T-cell (primary cell): ENCODE results near the gene SFRP4. TPM values are rescaled to one million over a fixed set of nuclear protein-coding genes. Genes with fewer than 3 reads are reported as not detected.

ENCODE experiments used
- ATAC-seq, 4 experiments: fragments of 200-7000 bp in 3 of 4; fragments of 150-1000 bp in 1 of 4; cut with Tn5 transposase; replicated peaks in 1 of 4; 1 replicate in 3 of 4; 2 replicates in 1 of 4; pipeline ENCODE4 v1.10.0; 2021; ENCODE audit warnings: moderate library complexity in 3 of 4, mild to moderate bottlenecking in 2 of 4, moderate number of reproducible peaks in 1 of 4
- CTCF ChIA-PET, 2 donors: fragments of 300-600 bp; sonication (Branson Sonifier 250); formaldehyde crosslinking; loops; one replicate each; lab custom pipeline; 2022; ENCODE audit warnings: antibody characterized with exemption in 2 of 2; lab: Charles Lee
- POLR2A ChIA-PET, 2 donors: fragments of 300-600 bp; sonication (Branson Sonifier 250); formaldehyde crosslinking; loops; one replicate each; lab custom pipeline; 2022; ENCODE audit warnings: antibody characterized with exemption in 2 of 2; lab: Charles Lee
- DNase-seq, 35 experiments: peaks; one replicate each; pipeline versions ENCODE4 v3.0.0 to v3.0.0-alpha.2; 2013 to 2023
- H3K27ac ChIP-seq: one replicate; pipeline ENCODE4 v1.5.1; 2013; ENCODE audit warnings: low read length
- H3K27me3 ChIP-seq, 2 experiments: replicated peaks in 1 of 2; 1 replicate in 1 of 2; 2 replicates in 1 of 2; pipeline versions ENCODE4 v1.6.1 to v1.7.0; 2013; ENCODE audit warnings: low read length in 1 of 2, mixed read lengths in 1 of 2; ENCODE audit not compliant: control insufficient read depth in 2 of 2, insufficient read depth in 2 of 2; ENCODE audit errors: extremely low read depth in 1 of 2
- H3K36me3 ChIP-seq, 2 donors: 1 replicate in 1 of 2; 2 replicates in 1 of 2; pipeline versions ENCODE4 v1.6.1 to v1.7.0; 2013; ENCODE audit warnings: low read length in 1 of 2; ENCODE audit not compliant: control insufficient read depth in 2 of 2, insufficient read depth in 1 of 2; ENCODE audit errors: extremely low read depth in 1 of 2
- H3K4me1 ChIP-seq, 2 experiments: 1 replicate in 1 of 2; 2 replicates in 1 of 2; pipeline versions ENCODE4 v1.6.1 to v1.7.0; 2013; ENCODE audit warnings: low read length in 2 of 2, mixed read lengths in 1 of 2; ENCODE audit not compliant: insufficient read depth in 2 of 2, control insufficient read depth in 1 of 2; ENCODE audit errors: extremely low read depth in 1 of 2
- H3K4me3 ChIP-seq, 2 donors: 1 replicate in 1 of 2; 2 replicates in 1 of 2; pipeline versions ENCODE4 v1.5.1 to v1.7.0; 2013; ENCODE audit warnings: mild to moderate bottlenecking in 2 of 2, low read length in 1 of 2, moderate library complexity in 1 of 2; ENCODE audit not compliant: control insufficient read depth in 1 of 2; ENCODE audit errors: extremely low read depth in 1 of 2
- H3K9me3 ChIP-seq: 2 replicates; pipeline ENCODE4 v1.7.0; 2013
- H3K27ac Mint-ChIP-seq, 2 donors: one replicate each; pipeline ENCODE4 v1.8.0; 2020 to 2021; ENCODE audit warnings: mild to moderate bottlenecking in 2 of 2, mixed read lengths in 2 of 2
- H3K27me3 Mint-ChIP-seq, 2 donors: one replicate each; pipeline ENCODE4 v1.8.0; 2021 to 2022; ENCODE audit warnings: mixed read lengths in 2 of 2
- H3K36me3 Mint-ChIP-seq: one replicate; pipeline ENCODE4 v1.8.0; 2021; ENCODE audit warnings: mixed read lengths
- H3K4me1 Mint-ChIP-seq, 3 donors: one replicate each; pipeline ENCODE4 v1.8.0; 2020 to 2022; ENCODE audit warnings: mixed read lengths in 3 of 3, mild to moderate bottlenecking in 1 of 3
- H3K4me3 Mint-ChIP-seq, 3 donors: one replicate each; pipeline ENCODE4 v1.8.0; 2020 to 2022; ENCODE audit warnings: mild to moderate bottlenecking in 3 of 3, mixed read lengths in 3 of 3, moderate library complexity in 3 of 3
- H3K9me3 Mint-ChIP-seq, 3 donors: one replicate each; pipeline ENCODE4 v1.8.0; 2020 to 2022; ENCODE audit warnings: mixed read lengths in 3 of 3
- WGBS: methylation state at CpG from one replicate; pipeline ENCODE4 v1.1.5; 2013; ENCODE audit warnings: missing lambda C conversion rate; ENCODE audit not compliant: insufficient coverage; 5-methylcytosine and 5-hydroxymethylcytosine counted together
- total RNA-seq, 35 experiments: library from RNA in 6 of 35; stranded (reverse) in 6 of 35; fragments of 120-200 nt in 1 of 35; gene quantifications; one replicate each; pipeline versions ENCODE4 v1.2.1 to v1.2.4 and lab custom pipeline; 2013 to 2026

SFRP4 gene
- total RNA-seq, 5 donors from 2014 or later (not counting 1 experiment from before 2014, with no cell fraction given) = 0.16 TPM; not detected in 4

DNA sequence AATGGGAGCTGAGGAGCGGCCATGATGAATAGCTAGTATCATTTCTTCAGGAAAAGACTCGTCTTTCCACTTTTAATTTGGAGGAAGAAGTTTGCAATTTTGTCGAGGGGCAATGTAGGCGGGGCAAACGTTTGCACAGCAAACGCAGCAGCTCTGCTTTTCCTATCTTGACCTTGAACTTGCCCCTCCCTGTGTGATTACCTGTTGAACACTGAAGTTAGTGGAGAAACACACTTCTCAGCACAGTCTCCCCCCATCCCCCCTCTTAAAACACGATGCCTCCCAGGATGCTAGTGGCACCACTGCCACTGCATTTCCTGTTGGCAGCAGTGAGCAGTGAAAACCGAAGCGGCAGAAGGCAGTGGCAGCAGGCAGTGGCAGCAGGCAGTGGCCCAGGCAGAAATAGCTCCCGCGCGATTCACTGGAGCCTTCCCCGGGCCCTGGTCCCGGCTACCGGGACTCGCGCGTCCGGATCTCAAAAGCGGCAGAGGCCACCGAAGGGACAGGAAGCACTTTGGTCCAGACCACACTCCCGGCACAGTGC is 3.8 kb upstream of the SFRP4 start, which contains the start of gene EPDR1:
EPDR1 (plus strand) TSS at position 336 of the 544 bp plus-strand sequence. CDS start 300 bp downstream, outside the sequence.
- no peaks in the 10 kb centered on the region for H3K36me3 ChIP-seq
- Mint-ChIP-seq H3K36me3 (no peaks in the 10 kb centered on the region), H3K9me3 (peaks cover 0 to 5% (median 3%) of the 10 kb centered on the region in 3 donors), H3K4me3 (peak within 1 kb of the TSS; percentile 70 to 83 (median 73)), H3K27ac (no peak within 1 kb of the TSS), H3K27me3 (peaks cover 40 to 61% of the 10 kb centered on the region in 2 donors), H3K4me1 (peaks cover 20 to 26% (median 21%) of the 10 kb centered on the region in 3 donors)
- DNase-seq = peak in 26 of 35 experiments; percentile 1 to 48 (median 18)
- 9% methylated on average over 21 of the region's 22 CpGs for WGBS
- H3K27me3 ChIP-seq = peaks cover 0 to 39% of the 10 kb centered on the region in 2 experiments
- ATAC-seq = peak; percentile 59 to 83 (median 68)
- H3K9me3 ChIP-seq = no peaks in the 10 kb centered on the region
- no peak within 1 kb of the TSS for H3K27ac ChIP-seq
- H3K4me3 ChIP-seq = peak within 1 kb of the TSS; percentile 33 to 91
- peaks cover 7 to 20% of the 10 kb centered on the region in 2 experiments for H3K4me1 ChIP-seq
- ChIA-PET CTCF (interaction anchor here in 1 of 2 donors (0.6 kb wide), 1 partner anchor 19 kb away, joined by 6 read pairs; no protein-coding TSS in a partner anchor), POLR2A (no interaction called here)

DNA sequence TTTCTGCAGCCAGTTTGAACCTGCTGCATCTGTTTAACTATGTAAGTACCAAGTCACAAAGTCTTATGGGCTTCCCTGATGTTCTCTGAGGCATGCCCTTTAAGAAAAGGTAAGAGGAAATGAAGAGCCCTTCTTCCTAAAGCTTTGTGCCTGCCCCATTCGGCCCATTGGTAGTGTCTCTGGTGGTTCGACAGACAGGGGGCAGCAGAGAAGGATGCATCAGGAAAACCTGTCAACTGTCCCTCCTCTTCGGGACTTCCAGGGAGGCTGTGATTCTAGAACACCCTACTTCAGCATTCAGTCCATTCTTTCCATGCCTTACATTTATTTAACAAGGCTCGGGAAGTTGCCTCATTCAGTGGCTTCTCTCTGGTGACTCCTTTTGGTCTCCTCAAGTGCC is 1.9 kb upstream of the SFRP4 start:
- H3K36me3 Mint-ChIP-seq = no peaks in the 10 kb centered on the region
- DNase-seq = no peak
- Histone ChIP-seq H3K27me3 (peaks cover 0 to 39% of the 10 kb centered on the region in 2 experiments), H3K4me3 (no peak overlapping the region), H3K4me1 (peaks cover 7 to 20% of the 10 kb centered on the region in 2 experiments), H3K36me3 (no peaks in the 10 kb centered on the region), H3K27ac (no peak overlapping the region), H3K9me3 (no peaks in the 10 kb centered on the region)
- ChIA-PET CTCF (no interaction called here), POLR2A (interaction anchor here in 1 of 2 donors (0.5 kb wide), 1 partner anchor 415 kb away, joined by 4 read pairs; no protein-coding TSS in a partner anchor)
- peaks cover 20 to 28% (median 21%) of the 10 kb centered on the region in 3 donors for H3K4me1 Mint-ChIP-seq
- WGBS = 46% methylated on average over 3 of the region's 4 CpGs
- H3K4me3 Mint-ChIP-seq = no peak overlapping the region
- no peak overlapping the region for H3K27ac Mint-ChIP-seq
- ATAC-seq = no peak
- peaks cover 0 to 5% (median 0%) of the 10 kb centered on the region in 3 donors for H3K9me3 Mint-ChIP-seq
- H3K27me3 Mint-ChIP-seq = peaks cover 46 to 78% of the 10 kb centered on the region in 2 donors

DNA sequence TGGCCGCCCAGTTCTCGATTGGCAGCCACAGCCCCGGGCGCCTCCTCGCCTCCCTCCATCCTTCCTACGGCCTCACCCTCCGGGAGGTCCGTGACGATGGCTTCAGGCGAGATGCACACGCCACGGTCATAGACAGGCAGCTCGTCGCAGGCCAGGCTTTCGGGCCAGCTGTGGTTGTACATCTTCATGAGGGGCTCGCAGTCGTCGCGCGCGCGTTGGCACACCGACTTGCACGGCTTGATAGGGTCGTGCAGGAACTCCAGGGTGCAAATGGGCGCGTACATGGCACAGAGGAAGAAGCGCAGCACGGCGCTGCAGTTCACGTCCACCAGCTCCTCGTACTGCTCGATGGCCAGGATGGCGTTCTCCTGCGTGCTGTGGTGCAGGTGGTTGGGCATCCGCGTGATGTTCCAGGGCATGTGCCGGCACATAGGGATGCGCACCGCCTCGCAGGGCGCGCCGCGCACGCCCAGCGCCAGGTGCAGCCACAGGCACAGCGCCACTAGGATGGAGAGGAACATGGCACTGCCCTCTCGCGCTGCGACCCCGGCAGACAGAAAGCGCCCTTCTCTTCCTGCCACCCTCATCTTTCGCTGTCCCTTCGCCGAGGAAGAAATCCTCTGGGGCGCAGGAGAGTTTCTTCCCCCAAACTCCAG is 472 bp downstream of the SFRP4 start:
- peaks cover 16 to 21% (median 20%) of the 10 kb centered on the region in 3 donors for H3K4me1 Mint-ChIP-seq
- no peak overlapping the region for H3K27ac Mint-ChIP-seq
- H3K4me3 Mint-ChIP-seq = peak overlapping the region in 1 of 3 donors; percentile 45
- H3K4me3 ChIP-seq = peak overlapping the region in 1 of 2 donors; percentile 49
- H3K36me3 Mint-ChIP-seq = no peaks in the 10 kb centered on the region
- DNase-seq = no peak
- CTCF ChIA-PET = no interaction called here
- ATAC-seq = no peak
- no peak overlapping the region for H3K27ac ChIP-seq
- no peaks in the 10 kb centered on the region for H3K9me3 Mint-ChIP-seq
- H3K27me3 ChIP-seq = peaks cover 0 to 32% of the 10 kb centered on the region in 2 experiments
- POLR2A ChIA-PET = interaction anchor here in 1 of 2 donors (0.6 kb wide), 1 partner anchor 25 kb away, joined by 3 read pairs; no protein-coding TSS in a partner anchor
- WGBS = 5% methylated on average over 57 of the region's 57 CpGs
- peaks cover 4 to 17% of the 10 kb centered on the region in 2 experiments for H3K4me1 ChIP-seq
- H3K27me3 Mint-ChIP-seq = peaks cover 43 to 66% of the 10 kb centered on the region in 2 donors
- no peaks in the 10 kb centered on the region for H3K36me3 ChIP-seq
- H3K9me3 ChIP-seq = no peaks in the 10 kb centered on the region

DNA sequence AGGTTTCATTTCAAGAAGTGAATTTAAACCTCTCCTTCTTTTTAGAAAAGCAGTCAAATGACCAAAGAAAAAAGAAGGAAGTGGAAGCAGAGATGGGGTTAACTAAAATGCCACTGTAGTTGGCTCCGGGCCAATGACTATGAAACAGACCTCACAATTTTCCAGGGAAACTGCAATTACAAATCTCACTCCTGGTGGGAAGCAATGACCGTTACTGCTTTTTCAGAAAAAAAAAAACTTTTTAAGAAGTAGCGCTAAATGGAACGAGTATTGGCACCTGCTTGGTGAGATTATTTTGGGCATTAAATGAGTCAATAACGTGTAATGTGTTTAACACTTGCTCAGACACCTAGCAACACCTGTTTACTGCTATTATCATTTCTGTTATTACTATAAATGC is 1.2 kb downstream of the SFRP4 start:
- H3K27ac ChIP-seq = no peak overlapping the region
- Mint-ChIP-seq H3K36me3 (no peaks in the 10 kb centered on the region), H3K9me3 (no peaks in the 10 kb centered on the region), H3K27me3 (peaks cover 47 to 64% of the 10 kb centered on the region in 2 donors), H3K4me1 (peaks cover 15 to 19% (median 18%) of the 10 kb centered on the region in 3 donors), H3K4me3 (peak overlapping the region in 1 of 3 donors; percentile 45), H3K27ac (no peak overlapping the region)
- DNase-seq (no peak), ATAC-seq (no peak)
- peaks cover 0 to 26% of the 10 kb centered on the region in 2 experiments for H3K27me3 ChIP-seq
- peak overlapping the region in 1 of 2 donors; percentile 17 for H3K4me3 ChIP-seq
- H3K9me3 ChIP-seq = no peaks in the 10 kb centered on the region
- H3K4me1 ChIP-seq = peaks cover 3 to 12% of the 10 kb centered on the region in 2 experiments
- no CpG with 5 or more reads among the region's 5 CpGs for WGBS
- ChIA-PET CTCF (no interaction called here), POLR2A (interaction anchor here in 1 of 2 donors (0.6 kb wide), 1 partner anchor 24 kb away, joined by 3 read pairs; no protein-coding TSS in a partner anchor)
- H3K36me3 ChIP-seq = no peaks in the 10 kb centered on the region

DNA sequence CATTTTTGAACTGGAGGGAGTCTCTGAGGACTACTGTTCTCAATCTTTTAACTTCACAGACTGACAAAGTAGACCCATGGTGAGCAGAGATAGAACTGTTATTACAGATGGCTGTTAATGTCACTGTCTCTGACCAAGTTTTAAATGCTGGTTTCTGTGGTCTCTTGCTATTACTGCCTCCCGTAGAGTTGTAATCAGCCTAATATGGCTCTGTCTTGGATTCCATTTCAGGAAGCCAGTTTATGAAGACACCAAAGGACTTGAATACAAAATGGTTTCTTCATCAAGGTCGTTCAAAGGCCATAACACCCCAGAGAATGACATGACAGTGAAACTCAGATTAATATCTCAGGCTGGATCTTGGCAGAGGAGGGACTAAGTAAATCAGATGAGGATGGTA is 3.9 kb downstream of the SFRP4 start:
- ATAC-seq = no peak

DNA sequence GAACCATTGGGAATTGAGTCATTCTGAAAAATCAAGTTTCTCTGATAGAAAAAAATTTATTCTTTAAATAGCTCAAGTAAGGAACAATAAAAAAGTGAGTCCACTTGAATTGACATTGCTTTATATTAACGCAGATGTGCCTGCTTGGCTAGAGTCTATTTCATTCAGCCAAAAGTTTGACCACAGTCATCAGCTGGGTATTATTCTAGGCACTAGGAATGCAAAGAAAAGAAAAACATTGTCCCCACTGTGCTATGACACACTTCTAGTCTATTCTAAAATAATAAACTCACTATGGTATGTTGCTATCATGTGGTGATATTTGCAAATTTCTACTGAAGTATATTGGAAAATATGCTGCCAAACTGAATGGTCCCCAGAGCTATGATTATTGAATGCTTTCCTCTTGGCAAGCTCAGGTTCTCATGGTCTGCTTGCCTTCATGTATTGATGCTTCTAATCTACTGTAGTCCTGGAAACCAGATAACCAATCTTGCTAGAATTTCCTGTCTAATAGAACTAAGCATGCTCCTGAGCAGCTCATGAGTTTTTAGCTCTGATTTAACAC is 8.3 kb downstream of the SFRP4 start:
- no peak overlapping the region for H3K4me3 Mint-ChIP-seq
- DNase-seq (no peak), ATAC-seq (no peak)
- no peaks in the 10 kb centered on the region for H3K9me3 Mint-ChIP-seq
- H3K27me3 Mint-ChIP-seq = peaks cover 10 to 19% of the 10 kb centered on the region in 2 donors
- no peaks in the 10 kb centered on the region for H3K4me1 Mint-ChIP-seq
- H3K36me3 Mint-ChIP-seq = no peaks in the 10 kb centered on the region
- POLR2A ChIA-PET = no interaction called here
- H3K27ac ChIP-seq = no peak overlapping the region
- no peaks in the 10 kb centered on the region for H3K9me3 ChIP-seq
- H3K27ac Mint-ChIP-seq = no peak overlapping the region
- WGBS = no CpG with 5 or more reads among the region's 1 CpG
- H3K4me1 ChIP-seq = no peaks in the 10 kb centered on the region
- no peak overlapping the region for H3K4me3 ChIP-seq
- no peaks in the 10 kb centered on the region for H3K27me3 ChIP-seq
- H3K36me3 ChIP-seq = no peaks in the 10 kb centered on the region
- CTCF ChIA-PET = no interaction called here

More for the DNA sequence above, 3.9 kb downstream of the SFRP4 start:
- 50% methylated on average over 1 of the region's 2 CpGs for WGBS
- H3K9me3 ChIP-seq = no peaks in the 10 kb centered on the region
- H3K4me3 ChIP-seq = no peak overlapping the region
- H3K4me3 Mint-ChIP-seq = no peak overlapping the region
- ChIA-PET CTCF (no interaction called here), POLR2A (no interaction called here)
- H3K27me3 ChIP-seq = peaks cover 0 to 15% of the 10 kb centered on the region in 2 experiments
- peaks cover 3 to 12% of the 10 kb centered on the region in 2 experiments for H3K4me1 ChIP-seq
- DNase-seq = no peak
- H3K4me1 Mint-ChIP-seq = peaks cover 7 to 14% (median 11%) of the 10 kb centered on the region in 3 donors
- no peaks in the 10 kb centered on the region for H3K36me3 ChIP-seq
- H3K36me3 Mint-ChIP-seq = no peaks in the 10 kb centered on the region
- H3K9me3 Mint-ChIP-seq = no peaks in the 10 kb centered on the region
- H3K27ac ChIP-seq = no peak overlapping the region
- H3K27ac Mint-ChIP-seq = no peak overlapping the region
- H3K27me3 Mint-ChIP-seq = peaks cover 27 to 39% of the 10 kb centered on the region in 2 donors
